ENCODE results near the gene FSCN2.

DNA sequence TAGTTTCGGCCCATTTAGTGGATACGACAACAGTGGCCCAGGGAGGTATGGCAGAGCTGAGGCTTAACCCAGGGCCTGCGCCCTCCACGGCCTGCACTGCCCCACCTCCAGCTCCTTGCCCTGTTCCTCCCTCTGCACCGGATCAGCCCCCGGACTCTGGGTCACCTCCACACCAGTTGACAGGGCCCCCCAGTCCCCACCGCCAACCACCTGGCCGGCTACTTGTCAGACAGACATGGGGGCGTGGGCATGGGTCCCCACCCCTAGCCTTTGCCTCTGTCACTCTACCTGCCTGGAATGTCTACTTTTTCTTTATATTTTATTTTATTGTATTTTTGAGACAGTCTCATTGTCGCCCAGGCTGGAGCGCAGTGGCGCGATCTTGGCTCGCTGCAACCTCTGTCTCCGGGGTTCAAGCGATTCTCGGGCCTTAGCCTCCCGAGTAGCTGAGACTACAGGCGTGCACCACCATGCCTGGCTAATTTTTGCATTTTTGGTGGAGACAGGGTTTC, 12.6 kb upstream of the FSCN2 start:
- no peak for TF ChIP-seq GABPA (IDR thresholded peaks at IDR 0.05; ENCODE audit: low read depth)
- TF ChIP-seq TCF12 (IDR thresholded peaks at IDR 0.05; ENCODE audit: low read depth, low read length): no peak
- TF ChIP-seq, protein P1, sequence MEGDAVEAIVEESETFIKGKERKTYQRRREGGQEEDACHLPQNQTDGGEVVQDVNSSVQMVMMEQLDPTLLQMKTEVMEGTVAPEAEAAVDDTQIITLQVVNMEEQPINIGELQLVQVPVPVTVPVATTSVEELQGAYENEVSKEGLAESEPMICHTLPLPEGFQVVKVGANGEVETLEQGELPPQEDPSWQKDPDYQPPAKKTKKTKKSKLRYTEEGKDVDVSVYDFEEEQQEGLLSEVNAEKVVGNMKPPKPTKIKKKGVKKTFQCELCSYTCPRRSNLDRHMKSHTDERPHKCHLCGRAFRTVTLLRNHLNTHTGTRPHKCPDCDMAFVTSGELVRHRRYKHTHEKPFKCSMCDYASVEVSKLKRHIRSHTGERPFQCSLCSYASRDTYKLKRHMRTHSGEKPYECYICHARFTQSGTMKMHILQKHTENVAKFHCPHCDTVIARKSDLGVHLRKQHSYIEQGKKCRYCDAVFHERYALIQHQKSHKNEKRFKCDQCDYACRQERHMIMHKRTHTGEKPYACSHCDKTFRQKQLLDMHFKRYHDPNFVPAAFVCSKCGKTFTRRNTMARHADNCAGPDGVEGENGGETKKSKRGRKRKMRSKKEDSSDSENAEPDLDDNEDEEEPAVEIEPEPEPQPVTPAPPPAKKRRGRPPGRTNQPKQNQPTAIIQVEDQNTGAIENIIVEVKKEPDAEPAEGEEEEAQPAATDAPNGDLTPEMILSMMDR (IDR thresholded peaks at IDR 0.05 in 2 of 3, conservative IDR thresholded peaks at IDR 0.05 in 1 of 3; ENCODE audit: control insufficient read depth in 2 of 3, extremely low read depth in 1 of 3, insufficient read depth in 1 of 3, low read depth in 3 of 3, low read length in 3 of 3): no peak
- no peak for TF ChIP-seq CBX5 (IDR thresholded peaks at IDR 0.05; ENCODE audit: low read depth)
- no peak for TF ChIP-seq PAX5 (IDR thresholded peaks at IDR 0.05; ENCODE audit: borderline replicate concordance, low read depth, low read length)
- TF ChIP-seq MXI1 (IDR thresholded peaks at IDR 0.05; ENCODE audit: low read depth, low read length): no peak
- TF ChIP-seq, protein P2, sequence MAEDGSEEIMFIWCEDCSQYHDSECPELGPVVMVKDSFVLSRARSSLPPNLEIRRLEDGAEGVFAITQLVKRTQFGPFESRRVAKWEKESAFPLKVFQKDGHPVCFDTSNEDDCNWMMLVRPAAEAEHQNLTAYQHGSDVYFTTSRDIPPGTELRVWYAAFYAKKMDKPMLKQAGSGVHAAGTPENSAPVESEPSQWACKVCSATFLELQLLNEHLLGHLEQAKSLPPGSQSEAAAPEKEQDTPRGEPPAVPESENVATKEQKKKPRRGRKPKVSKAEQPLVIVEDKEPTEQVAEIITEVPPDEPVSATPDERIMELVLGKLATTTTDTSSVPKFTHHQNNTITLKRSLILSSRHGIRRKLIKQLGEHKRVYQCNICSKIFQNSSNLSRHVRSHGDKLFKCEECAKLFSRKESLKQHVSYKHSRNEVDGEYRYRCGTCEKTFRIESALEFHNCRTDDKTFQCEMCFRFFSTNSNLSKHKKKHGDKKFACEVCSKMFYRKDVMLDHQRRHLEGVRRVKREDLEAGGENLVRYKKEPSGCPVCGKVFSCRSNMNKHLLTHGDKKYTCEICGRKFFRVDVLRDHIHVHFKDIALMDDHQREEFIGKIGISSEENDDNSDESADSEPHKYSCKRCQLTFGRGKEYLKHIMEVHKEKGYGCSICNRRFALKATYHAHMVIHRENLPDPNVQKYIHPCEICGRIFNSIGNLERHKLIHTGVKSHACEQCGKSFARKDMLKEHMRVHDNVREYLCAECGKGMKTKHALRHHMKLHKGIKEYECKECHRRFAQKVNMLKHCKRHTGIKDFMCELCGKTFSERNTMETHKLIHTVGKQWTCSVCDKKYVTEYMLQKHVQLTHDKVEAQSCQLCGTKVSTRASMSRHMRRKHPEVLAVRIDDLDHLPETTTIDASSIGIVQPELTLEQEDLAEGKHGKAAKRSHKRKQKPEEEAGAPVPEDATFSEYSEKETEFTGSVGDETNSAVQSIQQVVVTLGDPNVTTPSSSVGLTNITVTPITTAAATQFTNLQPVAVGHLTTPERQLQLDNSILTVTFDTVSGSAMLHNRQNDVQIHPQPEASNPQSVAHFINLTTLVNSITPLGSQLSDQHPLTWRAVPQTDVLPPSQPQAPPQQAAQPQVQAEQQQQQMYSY (CRISPR knock-in tag; IDR thresholded peaks at IDR 0.05): no peak
- TF ChIP-seq TCF7 (IDR thresholded peaks at IDR 0.05; ENCODE audit: borderline replicate concordance): no peak
- no peak for TF ChIP-seq RCOR1 (conservative IDR thresholded peaks at IDR 0.05; ENCODE audit: low read depth, low read length)
- TF ChIP-seq POLR2AphosphoS5 (IDR thresholded peaks at IDR 0.05; ENCODE audit: low read length): peak; percentile 74

Measured in GM12878 (cell line).